HT-29 (cell line): Measurements from ENCODE around the gene GSK3B. TPM values are rescaled to one million over a fixed set of nuclear protein-coding genes. Genes with fewer than 3 reads are reported as not detected.

ENCODE experiments used
- DNase-seq: peaks from one replicate; pipeline ENCODE4 v3.0.0-alpha.2; 2015; ENCODE audit warnings: low spot score
- small RNA-seq: library from RNA; depleted of rRNA; stranded (forward); fragments of <200 nt; gene quantifications from one replicate; pipeline ENCODE3, GENCODE V24; 2014
- total RNA-seq: library from RNA; depleted of rRNA; stranded (reverse); fragments of >200 nt; shearing (Covaris generic); gene quantifications from 2 replicates; pipeline ENCODE4 v1.2.3, GENCODE V29; 2014; rRNA removed

GSK3B gene
- total RNA-seq, 1 experiment from 2014 or later, result 25.2 TPM

- no peak for DNase-seq
Measured at GRCh38 chr3:119781330-119782198, 312.7 kb downstream of the GSK3B start, which contains the start of gene NR1I2. Gene NR1I2, plus strand, starts transcription at chr3:119782101.

GRCh38 chr3:119779731-119780383 lies 314.4 kb downstream of the GSK3B start:
- no peak for DNase-seq

- no peak for DNase-seq
Measured at GRCh38 chr3:119778811-119779210, 315.4 kb downstream of the GSK3B start.

- DNase-seq, result no peak
Measured at GRCh38 chr3:119778176-119778575, 316.1 kb downstream of the GSK3B start.

GRCh38 chr3:119776304-119776703 lies 317.9 kb downstream of the GSK3B start:
- no peak for DNase-seq

- no peak for DNase-seq
Measured at GRCh38 chr3:119774444-119774843, 319.8 kb downstream of the GSK3B start.

Small RNA genes lying within 50 kb of the gene (small RNA-seq; reads per million reads assigned to genes)
- gene RN7SL397P (not detected), gene RN7SL762P (not detected)

Other genes with a start within 250 kb of the GSK3B start
- 0.05 and 0.25 TPM in 2 replicates for gene GPR156, start 190.8 kb upstream of the GSK3B start, total RNA-seq